OCI-LY7 (cell line): ENCODE data around the gene CACTIN. TPM values are rescaled to one million over a fixed set of nuclear protein-coding genes. Genes with fewer than 3 reads are reported as not detected.

Experiments
- BruUV-seq: library from RNA; stranded (reverse); fragments of 400-500 nt; replicated peaks from 2 replicates; lab custom pipeline; 2021; lab: Mats Ljungman, UMichigan
- CTCF ChIA-PET: fragments of 300-600 bp; sonication (Branson Sonifier 250); formaldehyde crosslinking; loops from one replicate; lab custom pipeline; 2022; ENCODE audit warnings: antibody characterized with exemption; ENCODE audit not compliant: unreplicated experiment; lab: Charles Lee
- POLR2A ChIA-PET: fragments of 300-600 bp; sonication (Branson Sonifier 250); formaldehyde crosslinking; loops from one replicate; lab custom pipeline; 2022; ENCODE audit warnings: antibody characterized with exemption; lab: Charles Lee
- DNase-seq: peaks from one replicate; pipeline ENCODE4 v3.0.0-alpha.2; 2015; ENCODE audit warnings: low spot score
- H2AFZ ChIP-seq: fragments of 200-600 bp; sonication (generic), shearing (Covaris generic); 2 replicates; pipeline ENCODE4 v1.6.1; 2014; ENCODE audit warnings: mild to moderate bottlenecking, antibody characterized with exemption, low read length, moderate library complexity
- H3K27ac ChIP-seq: fragments of 200-600 bp; sonication (generic); 2 replicates; pipeline ENCODE4 v1.5.1; 2014; ENCODE audit warnings: mixed run types, low read depth, mild to moderate bottlenecking, moderate library complexity, low read length, inconsistent platforms; ENCODE audit not compliant: poor library complexity, severe bottlenecking
- H3K36me3 ChIP-seq: fragments of 200-600 bp; sonication (generic); 2 replicates; pipeline ENCODE4 v1.6.1; 2014; ENCODE audit warnings: mild to moderate bottlenecking, antibody characterized with exemption, low read length, moderate library complexity, mixed read lengths; ENCODE audit not compliant: insufficient read depth
- H3K4me1 ChIP-seq: fragments of 200-600 bp; sonication (generic); 2 replicates; pipeline ENCODE4 v1.5.1; 2014; ENCODE audit warnings: mild to moderate bottlenecking, low read length; ENCODE audit not compliant: insufficient read depth, poor library complexity, severe bottlenecking
- H3K4me2 ChIP-seq: fragments of 200-600 bp; sonication (generic); 2 replicates; pipeline ENCODE4 v1.6.1; 2014; ENCODE audit warnings: mild to moderate bottlenecking, low read length
- H3K4me3 ChIP-seq: fragments of 200-600 bp; sonication (generic); 2 replicates; pipeline ENCODE4 v1.5.1; 2014; ENCODE audit warnings: mild to moderate bottlenecking, low read depth, low read length; ENCODE audit not compliant: poor library complexity, severe bottlenecking
- H3K79me2 ChIP-seq: fragments of 200-600 bp; sonication (generic); 2 replicates; pipeline ENCODE4 v1.6.1; 2016; ENCODE audit warnings: low read depth, mild to moderate bottlenecking, low read length, moderate library complexity, mixed read lengths; ENCODE audit not compliant: insufficient read depth
- H3K9me2 ChIP-seq: fragments of 200-600 bp; sonication (generic); 2 replicates; pipeline ENCODE4 v1.6.1; 2016; ENCODE audit warnings: mild to moderate bottlenecking, low read length, mixed read lengths; ENCODE audit not compliant: insufficient read depth
- H3K9me3 ChIP-seq: fragments of 200-600 bp; sonication (generic); 2 replicates; pipeline ENCODE4 v1.6.1; 2014; ENCODE audit warnings: mild to moderate bottlenecking, mixed run types, low read length, mixed read lengths
- H4K20me1 ChIP-seq: fragments of 200-600 bp; sonication (generic); 2 replicates; pipeline ENCODE4 v1.6.1; 2014; ENCODE audit warnings: mild to moderate bottlenecking, antibody characterized with exemption, low read length, moderate library complexity, mixed read lengths; ENCODE audit not compliant: insufficient read depth
- CTCF ChIP-seq: fragments of 200-600 bp; sonication (generic); conservative IDR thresholded peaks from 2 replicates; pipeline ENCODE4 v1.5.1; 2014; ENCODE audit warnings: mild to moderate bottlenecking, antibody characterized with exemption, low read length, moderate library complexity, mixed read lengths
- EZH2phosphoT487 ChIP-seq: fragments of 200-600 bp; sonication (generic); IDR thresholded peaks from 2 replicates; pipeline ENCODE4 v1.6.1; 2018; ENCODE audit warnings: low read depth, borderline replicate concordance, mild to moderate bottlenecking, mixed run types, antibody characterized with exemption, low read length, moderate library complexity, mixed read lengths
- intact Hi-C: fragments of 100-400 bp; cut with micrococcal nuclease; formaldehyde crosslinking; loops from one replicate; pipeline ENCODE4 v1.10.0; 2022; ENCODE audit not compliant: unreplicated experiment
- total RNA-seq, 2 experiments: library from RNA; depleted of rRNA in 1 of 2; stranded (reverse); fragments of >200 nt in 1 of 2; shearing (Covaris generic) in 1 of 2; gene quantifications; 2 replicates each; pipeline ENCODE4 v1.2.3, GENCODE V29; 2014 to 2022

CACTIN gene
- total RNA-seq, 2 experiments from 2014 or later, result 34.2 to 35.9 TPM

DNA sequence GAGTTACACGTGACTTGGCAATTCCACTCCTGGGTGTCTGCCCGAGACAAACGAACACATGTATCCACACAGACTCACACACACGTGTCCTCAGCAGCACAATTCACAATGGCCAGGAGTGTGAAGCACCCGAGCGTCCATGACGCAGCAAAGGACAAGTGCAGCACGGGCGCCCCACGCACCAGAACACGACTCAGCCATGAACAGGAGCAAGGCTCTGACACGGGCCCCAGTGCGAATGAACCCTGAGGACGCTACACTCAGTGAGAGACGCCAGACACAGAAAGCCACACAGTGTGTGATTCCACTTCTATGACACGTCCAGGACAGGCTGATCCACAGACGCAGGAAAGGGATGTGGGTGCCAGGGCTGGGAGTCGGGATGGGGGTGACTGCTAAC lies 37.2 kb upstream of the CACTIN start:
- no peak for DNase-seq
- no peak for TF ChIP-seq EZH2phosphoT487
- TF ChIP-seq CTCF, result no peak
- Histone ChIP-seq H3K36me3 (peaks cover 3% of the 10 kb centered on the region; the same call in 1 of the 2 replicates), H3K4me2 (no peak overlapping the region), H4K20me1 (no peaks in the 10 kb centered on the region), H3K4me1 (peaks cover 25% of the 10 kb centered on the region), H2AFZ (no peak overlapping the region), H3K79me2 (no peaks in the 10 kb centered on the region), H3K9me2 (no peaks in the 10 kb centered on the region), H3K27ac (no peak overlapping the region), H3K9me3 (no peaks in the 10 kb centered on the region), H3K4me3 (no peak overlapping the region)
- ChIA-PET POLR2A (no interaction called here), CTCF (no interaction called here)
- no TSS peak for BruUV-seq
- intact Hi-C loops, result no loop called here

DNA sequence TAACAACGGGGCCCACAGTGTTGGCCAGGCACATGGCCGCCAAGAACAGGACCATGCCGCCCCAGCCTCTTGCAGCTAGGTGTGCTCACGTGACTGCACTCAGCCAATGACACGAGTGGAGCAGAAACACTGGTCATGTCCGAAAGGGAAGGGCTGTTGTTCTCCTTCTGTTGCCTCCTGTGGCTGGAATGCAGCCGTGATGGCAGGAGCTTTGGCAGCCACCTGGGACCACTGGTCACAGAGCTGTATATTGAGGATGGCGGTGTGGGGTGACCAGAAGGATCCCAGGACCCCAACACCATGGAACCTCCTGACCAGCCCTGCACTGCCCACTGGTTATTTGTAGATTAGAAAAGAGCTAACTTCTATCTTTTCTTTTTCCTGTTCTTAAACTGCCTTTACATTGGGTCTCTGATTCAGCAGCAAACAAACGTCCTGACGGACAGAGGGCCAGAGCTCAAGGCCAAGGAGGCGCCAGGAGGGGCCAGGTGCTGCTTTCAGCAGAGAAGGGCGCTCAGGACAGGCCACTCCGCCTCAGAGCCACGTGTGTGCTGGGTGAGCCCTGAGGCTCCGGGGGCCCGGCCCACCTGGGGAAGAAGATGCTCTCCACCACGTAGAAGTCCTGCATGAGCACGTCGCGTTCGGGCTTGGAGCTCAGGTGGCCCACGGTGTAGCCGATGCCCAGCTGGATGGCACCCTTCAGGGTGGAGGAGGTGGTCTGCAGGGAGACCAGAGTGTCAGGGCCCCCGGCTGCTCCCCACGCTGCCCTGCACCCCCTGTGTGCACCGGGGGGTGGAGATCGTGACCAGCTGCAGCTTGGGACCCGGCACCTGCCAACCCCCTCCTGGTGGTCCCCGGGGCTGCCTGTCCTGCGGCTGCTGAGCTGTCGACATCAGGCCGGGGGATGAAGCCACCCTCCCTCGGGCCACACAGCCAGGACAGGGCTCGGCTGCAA lies 35.0 kb upstream of the CACTIN start:
- H3K27ac ChIP-seq, result no peak overlapping the region
- no peak overlapping the region for H2AFZ ChIP-seq
- H3K79me2 ChIP-seq, result no peaks in the 10 kb centered on the region
- H3K4me1 ChIP-seq, result peaks cover 25% of the 10 kb centered on the region
- H3K9me2 ChIP-seq, result no peaks in the 10 kb centered on the region
- TF ChIP-seq CTCF (no peak), EZH2phosphoT487 (no peak)
- POLR2A ChIA-PET, result no interaction called here
- intact Hi-C loops, result no loop called here
- H3K9me3 ChIP-seq, result no peaks in the 10 kb centered on the region
- DNase-seq, result no peak
- H4K20me1 ChIP-seq, result no peaks in the 10 kb centered on the region
- CTCF ChIA-PET, result interaction anchor here (0.6 kb wide), 1 partner anchor 8 kb away, joined by 3 read pairs; no protein-coding TSS in a partner anchor
- no TSS peak for BruUV-seq
- H3K36me3 ChIP-seq, result peaks cover 11% of the 10 kb centered on the region
- H3K4me3 ChIP-seq, result no peak overlapping the region
- no peak overlapping the region for H3K4me2 ChIP-seq
